Measurements from ENCODE around the gene ZNF619. TPM values are rescaled to one million over a fixed set of nuclear protein-coding genes. Genes with fewer than 3 reads are reported as not detected.

The ZNF619 gene
- total RNA-seq, 4 donors from 2014 or later = 4.6 to 7.9 (median 5.3) TPM

DNA sequence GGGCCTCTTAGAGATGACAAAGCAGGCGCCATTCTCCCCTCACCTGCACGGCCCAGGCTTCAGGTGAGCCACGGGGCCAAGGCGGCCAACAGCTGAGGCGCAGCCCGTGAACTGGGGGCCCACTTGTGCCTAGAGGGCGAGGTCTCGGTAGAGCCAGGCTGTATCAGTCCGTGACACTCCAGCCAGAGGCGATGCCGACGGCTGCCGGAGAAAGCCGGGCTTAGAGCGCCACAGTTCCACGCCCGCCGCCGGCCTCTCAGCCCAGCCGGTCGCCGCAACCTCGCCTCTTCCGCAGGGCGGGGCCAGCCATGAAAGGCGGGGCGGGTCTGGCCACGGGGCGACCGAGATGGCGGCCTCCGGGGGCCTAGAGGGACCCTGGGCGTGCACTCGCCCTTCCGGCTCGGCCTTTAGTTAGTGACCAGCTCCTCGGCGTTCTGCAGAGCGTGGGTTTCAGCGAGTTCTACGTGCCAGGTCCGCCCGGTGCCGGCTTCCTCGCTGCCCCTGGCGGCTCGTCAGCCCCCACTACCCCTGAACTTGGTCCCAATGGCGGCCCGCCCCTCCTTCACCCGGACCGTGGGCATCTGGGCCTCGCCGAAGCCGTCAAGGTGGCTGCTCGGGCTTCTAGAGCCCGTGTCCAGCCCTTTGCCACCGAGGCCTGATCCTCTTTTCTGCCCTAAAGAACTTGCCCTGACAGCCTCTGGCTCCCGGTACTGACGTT, 47.8 kb downstream of the ZNF619 start, which contains the start of gene ZNF621:
TSS of gene ZNF621 (plus strand) at position 393 of the 718 bp plus-strand sequence. CDS start 881 bp downstream, outside the sequence.
- no peaks in the 10 kb centered on the region for H3K9me3 ChIP-seq
- peaks cover 0 to 35% (median 0%) of the 10 kb centered on the region in 3 donors for H3K4me1 ChIP-seq
- TF ChIP-seq, protein P1, sequence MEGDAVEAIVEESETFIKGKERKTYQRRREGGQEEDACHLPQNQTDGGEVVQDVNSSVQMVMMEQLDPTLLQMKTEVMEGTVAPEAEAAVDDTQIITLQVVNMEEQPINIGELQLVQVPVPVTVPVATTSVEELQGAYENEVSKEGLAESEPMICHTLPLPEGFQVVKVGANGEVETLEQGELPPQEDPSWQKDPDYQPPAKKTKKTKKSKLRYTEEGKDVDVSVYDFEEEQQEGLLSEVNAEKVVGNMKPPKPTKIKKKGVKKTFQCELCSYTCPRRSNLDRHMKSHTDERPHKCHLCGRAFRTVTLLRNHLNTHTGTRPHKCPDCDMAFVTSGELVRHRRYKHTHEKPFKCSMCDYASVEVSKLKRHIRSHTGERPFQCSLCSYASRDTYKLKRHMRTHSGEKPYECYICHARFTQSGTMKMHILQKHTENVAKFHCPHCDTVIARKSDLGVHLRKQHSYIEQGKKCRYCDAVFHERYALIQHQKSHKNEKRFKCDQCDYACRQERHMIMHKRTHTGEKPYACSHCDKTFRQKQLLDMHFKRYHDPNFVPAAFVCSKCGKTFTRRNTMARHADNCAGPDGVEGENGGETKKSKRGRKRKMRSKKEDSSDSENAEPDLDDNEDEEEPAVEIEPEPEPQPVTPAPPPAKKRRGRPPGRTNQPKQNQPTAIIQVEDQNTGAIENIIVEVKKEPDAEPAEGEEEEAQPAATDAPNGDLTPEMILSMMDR (IDR thresholded peaks at IDR 0.05) = peak in 1 of 4 experiments; percentile 40
- TF ChIP-seq POLR2AphosphoS5 (IDR thresholded peaks at IDR 0.05) = peak; percentile 93
- TF ChIP-seq EP300 (IDR thresholded peaks at IDR 0.05) = no peak
- TF ChIP-seq POLR2A (IDR thresholded peaks at IDR 0.05) = peak; percentile 83 to 92
- WGBS, 2 donors (ENCODE audit: low coverage in 1 of 2) = 5 to 10% methylated on average over 2 to 7 of the region's 59 CpGs
- peak; percentile 99 for ATAC-seq
- no peaks in the 10 kb centered on the region for H3K27me3 ChIP-seq
- peak within 1 kb of the TSS; percentile 84 to 93 (median 93) for H3K27ac ChIP-seq
- H3K4me3 ChIP-seq = peak within 1 kb of the TSS; percentile 70 to 73
- peaks cover 0 to 36% of the 10 kb centered on the region in 2 donors for H3K36me3 ChIP-seq

- Histone ChIP-seq H3K36me3 (peaks cover 19 to 73% of the 10 kb centered on the region in 2 donors), H3K27me3 (no peaks in the 10 kb centered on the region), H3K9me3 (peaks cover 0 to 25% (median 0%) of the 10 kb centered on the region in 3 donors), H3K4me3 (no peak overlapping the region), H3K4me1 (peaks cover 0 to 35% (median 0%) of the 10 kb centered on the region in 3 donors), H3K27ac (no peak overlapping the region)
- 89 to 93% methylated on average over 3 of the region's 3 CpGs for WGBS, 2 donors (ENCODE audit: low coverage in 1 of 2)
- TF ChIP-seq, protein P1 (IDR thresholded peaks at IDR 0.05) = no peak
- TF ChIP-seq POLR2AphosphoS5 (IDR thresholded peaks at IDR 0.05) (no peak), POLR2A (IDR thresholded peaks at IDR 0.05) (no peak), EP300 (IDR thresholded peaks at IDR 0.05) (no peak)
- ATAC-seq = no peak
These were observed 51.5 kb downstream of the ZNF619 start for GRCh38 chr3:40528426-40528825.

- no peak for TF ChIP-seq EP300 (IDR thresholded peaks at IDR 0.05)
- TF ChIP-seq POLR2A (IDR thresholded peaks at IDR 0.05) = no peak
- TF ChIP-seq POLR2AphosphoS5 (IDR thresholded peaks at IDR 0.05) = no peak
- TF ChIP-seq, protein P1 (IDR thresholded peaks at IDR 0.05) = no peak
- ATAC-seq = no peak
- no peaks in the 10 kb centered on the region for H3K27me3 ChIP-seq
- 96 to 97% methylated on average over 5 of the region's 5 CpGs for WGBS, 2 donors (ENCODE audit: low coverage in 1 of 2)
- peaks cover 0 to 27% (median 0%) of the 10 kb centered on the region in 3 donors for H3K9me3 ChIP-seq
- no peak overlapping the region for H3K4me3 ChIP-seq
- no peak overlapping the region for H3K27ac ChIP-seq
- H3K36me3 ChIP-seq = peaks cover 19 to 100% of the 10 kb centered on the region in 2 donors
- peaks cover 0 to 4% (median 0%) of the 10 kb centered on the region in 3 donors for H3K4me1 ChIP-seq
These were observed 55.3 kb downstream of the ZNF619 start for GRCh38 chr3:40532252-40532651.

DNA sequence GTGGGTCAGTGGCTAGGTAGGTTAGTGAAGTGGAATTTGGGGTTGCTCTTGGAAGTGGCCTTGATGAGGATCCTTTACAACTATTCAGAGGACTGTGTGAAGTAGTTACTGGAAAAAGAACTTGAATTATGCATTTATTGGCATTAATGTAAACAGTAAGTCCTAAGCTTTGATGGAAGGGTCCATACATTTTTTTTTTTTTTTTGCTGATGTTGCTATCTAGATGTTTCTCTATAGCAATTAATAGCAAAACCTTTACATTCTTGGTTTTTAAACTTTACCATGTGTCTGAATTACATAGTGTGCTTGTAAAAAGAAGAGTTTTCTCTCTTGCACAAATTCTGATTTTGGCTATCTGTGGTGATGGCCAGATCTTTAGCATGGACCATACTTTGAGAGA, 57.4 kb downstream of the ZNF619 start:
- H3K9me3 ChIP-seq = peaks cover 0 to 41% (median 0%) of the 10 kb centered on the region in 3 donors
- no peaks in the 10 kb centered on the region for H3K4me1 ChIP-seq
- H3K4me3 ChIP-seq = no peak overlapping the region
- H3K36me3 ChIP-seq = peaks cover 19 to 97% of the 10 kb centered on the region in 2 donors
- no peak overlapping the region for H3K27ac ChIP-seq
- ATAC-seq = no peak
- no peaks in the 10 kb centered on the region for H3K27me3 ChIP-seq
- TF ChIP-seq, protein P1 (IDR thresholded peaks at IDR 0.05) = no peak
- no peak for TF ChIP-seq EP300 (IDR thresholded peaks at IDR 0.05)
- no peak for TF ChIP-seq POLR2A (IDR thresholded peaks at IDR 0.05)
- no peak for TF ChIP-seq POLR2AphosphoS5 (IDR thresholded peaks at IDR 0.05)

Small RNA genes lying within 50 kb of the gene (small RNA-seq; reads per million reads assigned to genes)
- gene RNU5B-2P = 0 to 0.09 (median 0) reads per million in 4 donors

Other genes with a start within 250 kb of the ZNF619 start
- 10 to 100 TPM; 26.8 to 49.2 (median 38.0) TPM for gene EIF1B, start 167.4 kb upstream of the ZNF619 start, total RNA-seq
- 1 to 10 TPM in 2 of 4 donors, under 1 TPM in 1, not detected in 1; 0.58 to 3.3 (median 1.9) TPM for gene ENTPD3, start 89.9 kb upstream of the ZNF619 start, total RNA-seq
- 100 to 1,000 TPM; 339 to 470 (median 384) TPM for gene RPL14, start 19.8 kb upstream of the ZNF619 start, total RNA-seq
- 1 to 10 TPM; 3.4 to 7.0 (median 4.7) TPM for gene ZNF620, start 28.9 kb downstream of the ZNF619 start, total RNA-seq
- 10 to 100 TPM; 10.9 to 28.3 (median 18.6) TPM for gene ZNF621, start 47.8 kb downstream of the ZNF619 start, total RNA-seq